Gastrocnemius medialis (tissue), 4 donors: ENCODE measurements around the gene DLGAP5. TPM values are rescaled to one million over a fixed set of nuclear protein-coding genes. Genes with fewer than 3 reads are reported as not detected.

Experiments used
- ATAC-seq, 2 donors: fragments of 150-250 bp; one replicate each; pipeline ENCODE4 v1.9.1; 2016
- DNase-seq, 2 donors: peaks; one replicate each; pipeline ENCODE4 v3.0.0-alpha.2; 2019
- H3K27ac ChIP-seq, 4 donors: fragments of 200-600 bp; sonication (generic); 1 replicate in 1 of 4; 2 replicates in 3 of 4; pipeline ENCODE4 v1.5.1; 2016 to 2018; ENCODE audit warnings: mild to moderate bottlenecking in 2 of 4, moderate library complexity in 1 of 4
- H3K27me3 ChIP-seq, 3 donors: fragments of 200-600 bp; sonication (generic) in 2 of 3; 1 replicate in 1 of 3; 2 replicates in 2 of 3; pipeline versions ENCODE4 v1.5.1 to v1.6.0; 2016 to 2019; ENCODE audit warnings: mild to moderate bottlenecking in 1 of 3, moderate library complexity in 1 of 3
- H3K36me3 ChIP-seq, 2 donors: fragments of 200-600 bp; sonication (generic) in 1 of 2; one replicate each; pipeline ENCODE4 v1.5.1; 2017 to 2018
- H3K4me1 ChIP-seq, 2 donors: fragments of 200-600 bp; sonication (generic) in 1 of 2; one replicate each; pipeline ENCODE4 v1.5.1; 2016 to 2017; ENCODE audit warnings: mild to moderate bottlenecking in 2 of 2
- H3K4me3 ChIP-seq, 4 donors: fragments of 200-600 bp; sonication (generic) in 3 of 4; 1 replicate in 1 of 4; 2 replicates in 3 of 4; pipeline ENCODE4 v1.5.1; 2016 to 2019; ENCODE audit warnings: mild to moderate bottlenecking in 2 of 4
- H3K9me3 ChIP-seq, 3 donors: fragments of 200-600 bp; sonication (generic) in 2 of 3; 1 replicate in 1 of 3; 2 replicates in 2 of 3; pipeline ENCODE4 v1.5.1; 2016 to 2019
- CTCF ChIP-seq, 5 experiments: fragments of 450-650 bp in 3 of 5; fragments of 200-600 bp in 2 of 5; sonication (generic) in 2 of 5; IDR thresholded peaks in 4 of 5; conservative IDR thresholded peaks in 1 of 5; 1 replicate in 4 of 5; 2 replicates in 1 of 5; pipeline ENCODE4 v1.5.1; 2016 to 2019; ENCODE audit warnings: antibody characterized with exemption in 5 of 5, mild to moderate bottlenecking in 3 of 5, moderate library complexity in 3 of 5
- POLR2A ChIP-seq, 2 donors: fragments of 450-650 bp; IDR thresholded peaks; one replicate each; pipeline ENCODE4 v1.6.1; 2017; ENCODE audit warnings: antibody characterized with exemption in 2 of 2, mild to moderate bottlenecking in 2 of 2, moderate library complexity in 2 of 2
- in situ Hi-C, 4 donors: fragments of 200-750 bp; cut with MboI; loops; one replicate each; pipeline versions ENCODE4 v1.15.0 to v1.8.0; 2017; ENCODE audit warnings: low sequenced_read_pairs in 4 of 4
- intact Hi-C: fragments of 100-400 bp; cut with DNase I; formaldehyde crosslinking; loops from one replicate; pipeline ENCODE4 v1.15.1; 2023; ENCODE audit warnings: low total_unique reads
- total RNA-seq, 4 donors: library from RNA; depleted of rRNA; stranded (reverse); fragments of >200 nt; gene quantifications; one replicate each; pipeline versions ENCODE4 v1.1.0 to v1.2.3, GENCODE V29; 2016

DLGAP5 gene
- total RNA-seq, 4 donors from 2014 or later: not detected

GRCh38 chr14:55131370-55132137, 59.8 kb downstream of the DLGAP5 start:
- in situ Hi-C loops: no loop called here
- peak overlapping the region; percentile 81 to 88 (median 86) for H3K27ac ChIP-seq

DNA sequence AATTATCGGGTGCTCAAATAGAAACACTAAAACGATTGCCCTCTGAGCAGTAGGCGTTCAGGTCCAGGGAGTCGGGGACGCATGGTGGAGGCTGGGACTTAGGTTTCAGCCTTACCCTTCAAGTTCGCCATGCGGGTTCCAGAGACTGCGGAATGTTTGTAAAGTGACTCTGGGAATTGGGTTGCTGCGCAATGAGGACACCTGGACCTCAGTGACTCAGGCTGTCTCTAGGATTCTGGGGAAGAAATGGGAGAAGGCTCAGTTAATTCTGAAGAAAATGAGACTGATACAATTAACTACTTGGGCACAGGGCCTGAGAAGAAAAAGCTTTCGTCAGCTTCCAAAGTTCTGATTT, 61.2 kb downstream of the DLGAP5 start:
- Histone ChIP-seq H3K36me3 (no peaks in the 10 kb centered on the region), H3K9me3 (no peaks in the 10 kb centered on the region), H3K4me1 (peaks cover 2 to 18% of the 10 kb centered on the region in 2 donors), H3K4me3 (peak overlapping the region; percentile 62 to 75 (median 69)), H3K27me3 (peaks cover 0 to 6% (median 0%) of the 10 kb centered on the region in 3 donors), H3K27ac (peak overlapping the region; percentile 81 to 88 (median 86))
- no peak for DNase-seq
- intact Hi-C loops (no loop called here), in situ Hi-C loops (no loop called here)
- ATAC-seq: peak in 1 of 2 donors; percentile 15
- no peak for TF ChIP-seq POLR2A (IDR thresholded peaks at IDR 0.05)
- no peak for TF ChIP-seq CTCF (IDR thresholded peaks at IDR 0.05 in 4 of 5, conservative IDR thresholded peaks at IDR 0.05 in 1 of 5)

More at GRCh38 chr14:55131370-55132137, 59.8 kb downstream of the DLGAP5 start:
- ATAC-seq (peak in 1 of 2 donors; percentile 25), DNase-seq (no peak)
- intact Hi-C loops: loop anchor here (2.0 kb wide), 1 partner anchor 43 kb away; no protein-coding TSS in a partner anchor
- Histone ChIP-seq H3K9me3 (no peaks in the 10 kb centered on the region), H3K4me3 (peak overlapping the region; percentile 62 to 75 (median 69)), H3K36me3 (no peaks in the 10 kb centered on the region), H3K4me1 (peaks cover 10 to 23% of the 10 kb centered on the region in 2 donors), H3K27me3 (peaks cover 0 to 6% (median 0%) of the 10 kb centered on the region in 3 donors)
- peak in 1 of 5 experiments; percentile 7 for TF ChIP-seq CTCF (IDR thresholded peaks at IDR 0.05 in 4 of 5, conservative IDR thresholded peaks at IDR 0.05 in 1 of 5)
- TF ChIP-seq POLR2A (IDR thresholded peaks at IDR 0.05): no peak

DNA sequence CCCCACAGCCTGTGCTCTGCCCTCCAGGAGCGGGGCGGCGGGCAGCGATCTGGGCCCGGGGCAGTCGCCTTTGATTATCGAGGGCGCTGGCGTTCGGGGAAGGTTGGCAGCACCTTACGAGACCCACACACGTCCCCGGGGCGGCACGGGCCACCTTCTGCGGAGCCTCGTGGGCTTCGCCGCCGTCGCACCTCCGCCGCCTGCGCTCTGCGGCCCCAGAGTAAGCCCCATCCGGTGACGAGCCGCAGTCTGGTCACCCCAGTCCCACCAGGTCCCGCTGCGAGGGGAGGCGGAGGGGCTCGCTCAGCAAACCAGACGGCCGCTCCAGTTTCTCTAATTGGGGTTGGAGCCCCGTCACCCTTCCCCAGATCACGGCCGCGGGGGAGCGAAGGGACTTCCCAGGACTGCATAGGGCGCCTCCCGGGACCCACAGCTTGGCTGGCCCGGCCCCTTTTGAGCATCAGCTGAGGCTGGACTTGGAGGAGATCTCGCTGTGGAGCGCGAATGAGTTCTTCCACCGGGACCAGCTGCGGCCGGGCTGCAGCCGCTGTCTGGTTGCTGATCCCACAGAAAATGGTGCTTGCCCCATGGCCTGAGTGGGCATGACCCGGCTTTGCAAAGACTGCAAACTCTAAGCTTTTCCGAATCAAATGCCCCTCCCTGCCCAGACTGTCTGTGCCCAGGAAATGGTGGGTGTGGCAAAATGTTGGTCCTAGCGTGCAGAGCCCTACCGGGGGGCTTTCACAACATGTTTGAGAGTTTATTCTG, 61.8 kb downstream of the DLGAP5 start:
- TF ChIP-seq POLR2A (IDR thresholded peaks at IDR 0.05) (no peak), CTCF (IDR thresholded peaks at IDR 0.05 in 4 of 5, conservative IDR thresholded peaks at IDR 0.05 in 1 of 5) (no peak)
- intact Hi-C loops: loop anchor here (2.0 kb wide), 1 partner anchor 29 kb away; no protein-coding TSS in a partner anchor
- Histone ChIP-seq H3K27ac (peak overlapping the region; percentile 81 to 88 (median 86)), H3K4me1 (peaks cover 2 to 12% of the 10 kb centered on the region in 2 donors), H3K27me3 (peaks cover 0 to 6% (median 0%) of the 10 kb centered on the region in 3 donors), H3K36me3 (no peaks in the 10 kb centered on the region), H3K9me3 (no peaks in the 10 kb centered on the region), H3K4me3 (peak overlapping the region; percentile 62 to 75 (median 69))
- in situ Hi-C loops: no loop called here
- peak; percentile 56 to 59 for ATAC-seq
- peak; percentile 33 to 44 for DNase-seq

GRCh38 chr14:55129086-55129427, 62.3 kb downstream of the DLGAP5 start, which contains the start of gene LGALS3:
LGALS3 (plus strand) TSS chr14:55129252; CDS start chr14:55137374, 8,122 bp downstream.
- H3K27me3 ChIP-seq: peaks cover 0 to 6% (median 0%) of the 10 kb centered on the region in 3 donors
- DNase-seq (peak; percentile 36 to 59), ATAC-seq (peak; percentile 62 to 71)
- H3K4me3 ChIP-seq: peak within 1 kb of the TSS; percentile 62 to 75 (median 69)
- no peaks in the 10 kb centered on the region for H3K36me3 ChIP-seq
- in situ Hi-C loops: no loop called here
- H3K27ac ChIP-seq: peak within 1 kb of the TSS; percentile 81 to 88 (median 86)
- TF ChIP-seq POLR2A (IDR thresholded peaks at IDR 0.05) (peak; percentile 55 to 83), CTCF (IDR thresholded peaks at IDR 0.05 in 4 of 5, conservative IDR thresholded peaks at IDR 0.05 in 1 of 5) (no peak)
- no peaks in the 10 kb centered on the region for H3K9me3 ChIP-seq
- peaks cover 2 to 9% of the 10 kb centered on the region in 2 donors for H3K4me1 ChIP-seq
- intact Hi-C loops: loop anchor here (2.0 kb wide), 1 partner anchor 28 kb away; no protein-coding TSS in a partner anchor
